Measurements from ENCODE around the gene DYRK3.

DNA sequence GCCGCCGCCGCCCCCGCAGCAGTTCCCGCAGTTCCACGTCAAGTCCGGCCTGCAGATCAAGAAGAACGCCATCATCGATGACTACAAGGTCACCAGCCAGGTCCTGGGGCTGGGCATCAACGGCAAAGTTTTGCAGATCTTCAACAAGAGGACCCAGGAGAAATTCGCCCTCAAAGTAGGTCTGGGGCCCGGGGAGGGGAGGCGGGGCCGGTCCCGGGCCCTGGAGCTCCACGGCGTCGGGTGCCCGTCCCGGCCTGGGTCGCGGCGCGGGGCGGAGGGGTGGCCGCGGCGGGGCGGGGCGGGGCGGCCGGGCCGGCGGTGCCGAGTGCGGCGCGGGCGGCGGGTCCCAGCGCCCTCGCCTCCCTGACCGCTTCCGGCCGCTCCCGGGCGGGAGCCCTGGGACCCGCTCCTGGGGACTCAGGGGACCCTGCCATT lies 50.0 kb downstream of the DYRK3 start:
- TF ChIP-seq POLR2A (IDR thresholded peaks at IDR 0.05), result no peak
- TF ChIP-seq, protein P1, sequence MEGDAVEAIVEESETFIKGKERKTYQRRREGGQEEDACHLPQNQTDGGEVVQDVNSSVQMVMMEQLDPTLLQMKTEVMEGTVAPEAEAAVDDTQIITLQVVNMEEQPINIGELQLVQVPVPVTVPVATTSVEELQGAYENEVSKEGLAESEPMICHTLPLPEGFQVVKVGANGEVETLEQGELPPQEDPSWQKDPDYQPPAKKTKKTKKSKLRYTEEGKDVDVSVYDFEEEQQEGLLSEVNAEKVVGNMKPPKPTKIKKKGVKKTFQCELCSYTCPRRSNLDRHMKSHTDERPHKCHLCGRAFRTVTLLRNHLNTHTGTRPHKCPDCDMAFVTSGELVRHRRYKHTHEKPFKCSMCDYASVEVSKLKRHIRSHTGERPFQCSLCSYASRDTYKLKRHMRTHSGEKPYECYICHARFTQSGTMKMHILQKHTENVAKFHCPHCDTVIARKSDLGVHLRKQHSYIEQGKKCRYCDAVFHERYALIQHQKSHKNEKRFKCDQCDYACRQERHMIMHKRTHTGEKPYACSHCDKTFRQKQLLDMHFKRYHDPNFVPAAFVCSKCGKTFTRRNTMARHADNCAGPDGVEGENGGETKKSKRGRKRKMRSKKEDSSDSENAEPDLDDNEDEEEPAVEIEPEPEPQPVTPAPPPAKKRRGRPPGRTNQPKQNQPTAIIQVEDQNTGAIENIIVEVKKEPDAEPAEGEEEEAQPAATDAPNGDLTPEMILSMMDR (IDR thresholded peaks at IDR 0.05), result no peak
